Osteoblast (primary cell): ENCODE data around the gene VDAC1. TPM values are rescaled to one million over a fixed set of nuclear protein-coding genes. Genes with fewer than 3 reads are reported as not detected.
"Not testable (repeated sequence)": the region's sequence is repeated elsewhere in the genome, so short reads cannot be mapped to it uniquely, and the experiment has no call there.

Experiments
- DNase-seq: peaks from one replicate; pipeline ENCODE4 v3.0.0; 2011; ENCODE audit warnings: low spot score, mixed read lengths; ENCODE audit not compliant: insufficient read length; ENCODE audit errors: missing footprints
- H2AFZ ChIP-seq: 2 replicates; pipeline ENCODE4 v1.6.0; 2011; ENCODE audit warnings: mild to moderate bottlenecking, low read length
- H3K27ac ChIP-seq: 2 replicates; pipeline ENCODE4 v1.5.1; 2011; ENCODE audit warnings: mild to moderate bottlenecking, low read depth, low read length, moderate library complexity
- H3K27me3 ChIP-seq: 2 replicates; pipeline ENCODE4 v1.6.0; 2012; ENCODE audit warnings: mild to moderate bottlenecking, control low read depth, inconsistent platforms, low read length, moderate library complexity; ENCODE audit not compliant: insufficient read depth
- H3K36me3 ChIP-seq: 2 replicates; pipeline ENCODE4 v1.5.1; 2011; ENCODE audit warnings: mild to moderate bottlenecking, low read length, control low read depth, moderate library complexity; ENCODE audit not compliant: insufficient read depth
- H3K4me1 ChIP-seq: 2 replicates; pipeline ENCODE4 v1.5.1; 2011; ENCODE audit warnings: mild to moderate bottlenecking, low read length, control low read depth, moderate library complexity; ENCODE audit not compliant: insufficient read depth
- H3K4me2 ChIP-seq: 2 replicates; pipeline ENCODE4 v1.6.0; 2011; ENCODE audit warnings: mild to moderate bottlenecking, low read length; ENCODE audit not compliant: insufficient read depth
- H3K4me3 ChIP-seq: fragments of 200-600 bp; sonication (generic); 3 replicates; pipeline ENCODE4 v1.5.1; 2012; ENCODE audit warnings: mild to moderate bottlenecking, low read length, inconsistent platforms; ENCODE audit not compliant: insufficient read depth
- H3K79me2 ChIP-seq: 2 replicates; pipeline ENCODE4 v1.6.0; 2012; ENCODE audit warnings: mild to moderate bottlenecking, low read length, control low read depth, inconsistent platforms; ENCODE audit not compliant: insufficient read depth
- H3K9me3 ChIP-seq: 2 replicates; pipeline ENCODE4 v1.5.1; 2011; ENCODE audit warnings: low read depth, low read length, control low read depth
- H4K20me1 ChIP-seq: 2 replicates; pipeline ENCODE4 v1.6.0; 2012; ENCODE audit warnings: mild to moderate bottlenecking, low read length, control low read depth; ENCODE audit not compliant: insufficient read depth
- total RNA-seq: library from RNA; depleted of rRNA; stranded (reverse); fragments of >200 nt; gene quantifications from 2 replicates; pipeline ENCODE4 v1.2.3, GENCODE V29; 2012
- TF ChIP-seq, protein P1 (sequence below): IDR thresholded peaks from 2 replicates; pipeline ENCODE4 v1.5.1; 2011; ENCODE audit warnings: mild to moderate bottlenecking, low read depth, low read length, moderate library complexity; ENCODE audit errors: extremely low read depth

Gene VDAC1
- total RNA-seq, 1 donor = 264 TPM

GRCh38 chr5:133977161-133977787 lies 27.5 kb downstream of the VDAC1 start:
- Histone ChIP-seq H3K9me3 (no peaks in the 10 kb centered on the region), H3K27ac (peak overlapping the region; percentile 88), H3K27me3 (no peaks in the 10 kb centered on the region), H3K36me3 (peaks cover 61% of the 10 kb centered on the region), H3K4me1 (peaks cover 21% of the 10 kb centered on the region), H4K20me1 (peaks cover 25% of the 10 kb centered on the region), H3K4me3 (no peak overlapping the region), H3K4me2 (no peak overlapping the region), H2AFZ (no peak overlapping the region), H3K79me2 (peaks cover 47% of the 10 kb centered on the region)
- DNase-seq = no peak
- TF ChIP-seq, protein P1, sequence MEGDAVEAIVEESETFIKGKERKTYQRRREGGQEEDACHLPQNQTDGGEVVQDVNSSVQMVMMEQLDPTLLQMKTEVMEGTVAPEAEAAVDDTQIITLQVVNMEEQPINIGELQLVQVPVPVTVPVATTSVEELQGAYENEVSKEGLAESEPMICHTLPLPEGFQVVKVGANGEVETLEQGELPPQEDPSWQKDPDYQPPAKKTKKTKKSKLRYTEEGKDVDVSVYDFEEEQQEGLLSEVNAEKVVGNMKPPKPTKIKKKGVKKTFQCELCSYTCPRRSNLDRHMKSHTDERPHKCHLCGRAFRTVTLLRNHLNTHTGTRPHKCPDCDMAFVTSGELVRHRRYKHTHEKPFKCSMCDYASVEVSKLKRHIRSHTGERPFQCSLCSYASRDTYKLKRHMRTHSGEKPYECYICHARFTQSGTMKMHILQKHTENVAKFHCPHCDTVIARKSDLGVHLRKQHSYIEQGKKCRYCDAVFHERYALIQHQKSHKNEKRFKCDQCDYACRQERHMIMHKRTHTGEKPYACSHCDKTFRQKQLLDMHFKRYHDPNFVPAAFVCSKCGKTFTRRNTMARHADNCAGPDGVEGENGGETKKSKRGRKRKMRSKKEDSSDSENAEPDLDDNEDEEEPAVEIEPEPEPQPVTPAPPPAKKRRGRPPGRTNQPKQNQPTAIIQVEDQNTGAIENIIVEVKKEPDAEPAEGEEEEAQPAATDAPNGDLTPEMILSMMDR = no peak

DNA sequence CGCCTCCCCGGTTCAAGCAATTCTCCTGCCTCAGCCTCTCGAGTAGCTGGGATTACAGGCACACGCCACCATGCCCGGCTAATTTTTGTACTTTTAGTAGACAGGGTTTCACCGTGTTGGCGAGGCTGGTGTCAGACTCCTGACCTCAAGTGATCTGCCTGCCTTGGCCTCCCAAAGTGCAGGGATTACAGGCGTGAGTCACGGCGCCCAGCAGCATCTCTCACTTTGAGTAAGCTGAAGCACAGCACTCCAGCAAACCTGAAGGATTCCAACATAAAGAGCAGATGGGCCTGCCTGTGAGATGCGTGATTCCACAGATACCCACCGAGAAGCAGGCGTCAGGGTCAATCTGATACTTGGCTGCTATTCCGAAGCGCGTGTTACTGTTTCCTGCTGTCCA lies 29.2 kb downstream of the VDAC1 start:
- Histone ChIP-seq H3K79me2 (peaks cover 31% of the 10 kb centered on the region), H3K36me3 (peaks cover 58% of the 10 kb centered on the region), H3K4me1 (peaks cover 21% of the 10 kb centered on the region), H4K20me1 (peaks cover 10% of the 10 kb centered on the region)
- not testable (repeated sequence) for H2AFZ ChIP-seq, H3K27ac ChIP-seq, DNase-seq, H3K4me3 ChIP-seq, H3K9me3 ChIP-seq, H3K4me2 ChIP-seq, H3K27me3 ChIP-seq

DNA sequence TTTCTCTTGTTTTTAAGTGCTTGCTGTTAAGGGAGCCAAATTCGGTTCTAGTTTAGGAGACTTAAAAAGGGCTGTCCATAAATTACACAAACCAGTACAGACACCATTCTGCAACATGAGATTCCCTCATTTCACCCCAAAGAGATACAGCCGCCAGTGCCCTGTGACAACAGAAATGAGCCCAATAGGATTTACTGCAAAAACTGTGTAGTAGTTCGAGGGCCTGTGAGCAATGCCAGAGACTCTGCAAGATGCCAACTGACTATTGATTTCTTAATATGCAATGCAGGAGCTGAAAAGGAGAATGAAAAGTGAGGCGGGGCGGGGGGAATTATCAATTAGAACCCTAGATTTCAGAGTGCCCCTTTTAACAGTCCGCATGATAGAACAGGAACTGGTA lies 30.6 kb downstream of the VDAC1 start:
- no peak overlapping the region for H3K27ac ChIP-seq
- H3K36me3 ChIP-seq = peaks cover 51% of the 10 kb centered on the region
- H3K4me3 ChIP-seq = no peak overlapping the region
- no peak overlapping the region for H3K4me2 ChIP-seq
- peaks cover 6% of the 10 kb centered on the region for H4K20me1 ChIP-seq
- peaks cover 26% of the 10 kb centered on the region for H3K79me2 ChIP-seq
- H3K4me1 ChIP-seq = peaks cover 33% of the 10 kb centered on the region
- no peak overlapping the region for H2AFZ ChIP-seq
- TF ChIP-seq, protein P1 = no peak
- H3K27me3 ChIP-seq = no peaks in the 10 kb centered on the region
- no peaks in the 10 kb centered on the region for H3K9me3 ChIP-seq
- DNase-seq = no peak

- H3K4me1 ChIP-seq = peaks cover 30% of the 10 kb centered on the region
- H3K79me2 ChIP-seq = peaks cover 36% of the 10 kb centered on the region
Observed at GRCh38 chr5:133970325-133970909, 34.4 kb downstream of the VDAC1 start.

More at GRCh38 chr5:133970325-133970909, 34.4 kb downstream of the VDAC1 start:
- no peaks in the 10 kb centered on the region for H3K27me3 ChIP-seq
- no peak for DNase-seq
- H3K4me3 ChIP-seq = no peak overlapping the region
- peaks cover 34% of the 10 kb centered on the region for H3K36me3 ChIP-seq
- H4K20me1 ChIP-seq = no peaks in the 10 kb centered on the region
- peak overlapping the region; percentile 14 for H3K27ac ChIP-seq
- H3K9me3 ChIP-seq = no peaks in the 10 kb centered on the region
- no peak overlapping the region for H3K4me2 ChIP-seq
- TF ChIP-seq, protein P1 = no peak
- H2AFZ ChIP-seq = no peak overlapping the region
